PC-3 (cell line): Measurements from ENCODE around the gene GMDS.

Source experiments
- EZH2 ChIP-seq: fragments of 300-600 bp; sonication (generic); IDR thresholded peaks from one replicate; pipeline ENCODE4 v1.6.1; 2017; ENCODE audit warnings: antibody characterized with exemption, mild to moderate bottlenecking, low read length; ENCODE audit not compliant: unreplicated experiment
- EZH2phosphoT487 ChIP-seq: fragments of 300-600 bp; sonication (generic); IDR thresholded peaks from 2 replicates; pipeline ENCODE4 v1.6.1; 2018; ENCODE audit warnings: mild to moderate bottlenecking, antibody characterized with exemption, low read length, borderline replicate concordance
- TF ChIP-seq, protein P1 (sequence below): fragments of 300-600 bp; sonication (generic); conservative IDR thresholded peaks from 2 replicates; pipeline ENCODE4 v1.5.1; 2017; ENCODE audit warnings: antibody characterized with exemption, low read depth, mild to moderate bottlenecking, low read length

DNA sequence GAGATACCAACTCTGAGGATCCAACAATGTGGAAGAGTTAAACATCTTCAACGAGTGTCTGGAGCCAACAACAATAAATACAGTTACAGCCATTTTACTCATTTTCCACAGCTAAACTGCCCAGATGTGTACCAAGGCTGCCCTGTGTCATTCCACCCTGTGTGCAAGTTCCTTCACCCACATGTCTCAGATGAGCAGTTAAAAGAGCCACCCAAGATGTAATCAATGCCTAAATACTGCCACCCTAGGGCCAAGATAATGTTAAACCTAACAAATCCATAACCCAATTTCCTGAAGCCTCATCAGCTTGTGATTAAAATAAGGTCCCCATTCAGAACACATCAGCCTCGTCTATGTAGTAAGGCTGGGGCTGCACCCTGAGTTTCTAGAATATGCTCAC lies 59.9 kb downstream of the GMDS start:
- TF ChIP-seq, protein P1, sequence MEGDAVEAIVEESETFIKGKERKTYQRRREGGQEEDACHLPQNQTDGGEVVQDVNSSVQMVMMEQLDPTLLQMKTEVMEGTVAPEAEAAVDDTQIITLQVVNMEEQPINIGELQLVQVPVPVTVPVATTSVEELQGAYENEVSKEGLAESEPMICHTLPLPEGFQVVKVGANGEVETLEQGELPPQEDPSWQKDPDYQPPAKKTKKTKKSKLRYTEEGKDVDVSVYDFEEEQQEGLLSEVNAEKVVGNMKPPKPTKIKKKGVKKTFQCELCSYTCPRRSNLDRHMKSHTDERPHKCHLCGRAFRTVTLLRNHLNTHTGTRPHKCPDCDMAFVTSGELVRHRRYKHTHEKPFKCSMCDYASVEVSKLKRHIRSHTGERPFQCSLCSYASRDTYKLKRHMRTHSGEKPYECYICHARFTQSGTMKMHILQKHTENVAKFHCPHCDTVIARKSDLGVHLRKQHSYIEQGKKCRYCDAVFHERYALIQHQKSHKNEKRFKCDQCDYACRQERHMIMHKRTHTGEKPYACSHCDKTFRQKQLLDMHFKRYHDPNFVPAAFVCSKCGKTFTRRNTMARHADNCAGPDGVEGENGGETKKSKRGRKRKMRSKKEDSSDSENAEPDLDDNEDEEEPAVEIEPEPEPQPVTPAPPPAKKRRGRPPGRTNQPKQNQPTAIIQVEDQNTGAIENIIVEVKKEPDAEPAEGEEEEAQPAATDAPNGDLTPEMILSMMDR: peak; percentile 32; the same call in 1 of the 2 replicates
- TF ChIP-seq EZH2 (no peak), EZH2phosphoT487 (no peak)
